NCI-H524 treated with DMSO at 0.1 percent for 48 hours (cell line): Measurements from ENCODE around the gene FEM1B.

Experiments used
- DNase-seq: peaks from one replicate; lab custom pipeline; 2025; lab: John Stamatoyannopoulos, UW

Gene FEM1B

GRCh38 chr15:68307131-68307928 lies 29.8 kb downstream of the FEM1B start:
- DNase-seq = no peak

- no peak for DNase-seq
Observed at GRCh38 chr15:68309024-68309423, 31.5 kb downstream of the FEM1B start.

- no peak for DNase-seq
Observed at GRCh38 chr15:68310178-68310803, 32.7 kb downstream of the FEM1B start.

GRCh38 chr15:68310804-68311463 lies 33.4 kb downstream of the FEM1B start:
- no peak for DNase-seq

GRCh38 chr15:68311464-68311835 lies 33.9 kb downstream of the FEM1B start:
- no peak for DNase-seq

- no peak for DNase-seq
Observed at GRCh38 chr15:68311859-68312557, 34.5 kb downstream of the FEM1B start.

- DNase-seq = no peak
Observed at GRCh38 chr15:68312701-68313204, 35.2 kb downstream of the FEM1B start.

- no peak for DNase-seq
Observed at GRCh38 chr15:68313501-68314410, 36.2 kb downstream of the FEM1B start.

GRCh38 chr15:68314563-68314962 lies 37.0 kb downstream of the FEM1B start:
- no peak for DNase-seq

GRCh38 chr15:68315035-68315434 lies 37.5 kb downstream of the FEM1B start:
- DNase-seq = no peak

GRCh38 chr15:68315495-68316031 lies 38.0 kb downstream of the FEM1B start:
- DNase-seq = no peak

- DNase-seq = no peak
Observed at GRCh38 chr15:68316061-68316804, 38.7 kb downstream of the FEM1B start.

- no peak for DNase-seq
Observed at GRCh38 chr15:68317281-68318007, 39.9 kb downstream of the FEM1B start.

GRCh38 chr15:68318008-68318835 lies 40.7 kb downstream of the FEM1B start:
- no peak for DNase-seq

GRCh38 chr15:68318931-68319909 lies 41.7 kb downstream of the FEM1B start:
- DNase-seq = no peak

GRCh38 chr15:68319997-68320396 lies 42.5 kb downstream of the FEM1B start:
- no peak for DNase-seq

GRCh38 chr15:68321229-68321628 lies 43.7 kb downstream of the FEM1B start:
- no peak for DNase-seq
